CD4-positive, CD25-positive, alpha-beta regulatory T cell (primary cell): ENCODE results near the gene HCFC1. TPM values are rescaled to one million over a fixed set of nuclear protein-coding genes. Genes with fewer than 3 reads are reported as not detected.
A peak's percentile ranks its signal among the peaks of the same experiment; 100 is the strongest.

Source experiments
- ATAC-seq, 2 donors: fragments of 150-1000 bp; cut with Tn5 transposase; one replicate each; pipeline ENCODE4 v1.10.0; 2021; ENCODE audit warnings: low read depth in 2 of 2, moderate number of reproducible peaks in 2 of 2, moderate library complexity in 1 of 2
- DNase-seq, 3 donors: peaks; one replicate each; pipeline versions ENCODE4 v3.0.0 to v3.0.0-alpha.2; 2012 to 2022; ENCODE audit warnings: mixed read lengths in 1 of 3
- H3K27ac ChIP-seq: one replicate; pipeline ENCODE4 v1.7.0; 2013; ENCODE audit warnings: mild to moderate bottlenecking, low read length; ENCODE audit not compliant: insufficient read depth, poor library complexity, severe bottlenecking
- H3K27me3 ChIP-seq: one replicate; pipeline ENCODE4 v1.7.0; 2013; ENCODE audit warnings: low read length; ENCODE audit not compliant: control insufficient read depth, insufficient read depth
- H3K36me3 ChIP-seq: one replicate; pipeline ENCODE4 v1.7.0; 2013; ENCODE audit warnings: mild to moderate bottlenecking, low read length, moderate library complexity; ENCODE audit not compliant: control insufficient read depth, insufficient read depth
- H3K4me1 ChIP-seq: 2 replicates; pipeline ENCODE4 v1.7.0; 2013; ENCODE audit warnings: mild to moderate bottlenecking, low read length; ENCODE audit not compliant: insufficient read depth, control insufficient read depth, poor library complexity, severe bottlenecking
- H3K4me3 ChIP-seq: one replicate; pipeline ENCODE4 v1.7.0; 2013; ENCODE audit warnings: low read depth, mild to moderate bottlenecking, low read length, moderate library complexity
- H3K9me3 ChIP-seq, 2 experiments: 1 replicate in 1 of 2; 2 replicates in 1 of 2; pipeline ENCODE4 v1.7.0; 2013; ENCODE audit warnings: low read length in 2 of 2, mild to moderate bottlenecking in 1 of 2, moderate library complexity in 1 of 2; ENCODE audit not compliant: control insufficient read depth in 2 of 2
- H3K27ac Mint-ChIP-seq, 3 donors: one replicate each; pipeline ENCODE4 v1.8.0; 2020 to 2022; ENCODE audit warnings: mild to moderate bottlenecking in 3 of 3, mixed read lengths in 3 of 3, moderate library complexity in 2 of 3
- H3K27me3 Mint-ChIP-seq: one replicate; pipeline ENCODE4 v1.8.0; 2022; ENCODE audit warnings: mild to moderate bottlenecking, mixed read lengths
- H3K36me3 Mint-ChIP-seq: one replicate; pipeline ENCODE4 v1.8.0; 2020; ENCODE audit warnings: mixed read lengths
- H3K4me1 Mint-ChIP-seq, 4 donors: one replicate each; pipeline ENCODE4 v1.8.0; 2020 to 2022; ENCODE audit warnings: mixed read lengths in 4 of 4, mild to moderate bottlenecking in 1 of 4
- H3K4me3 Mint-ChIP-seq, 4 donors: one replicate each; pipeline ENCODE4 v1.8.0; 2020 to 2022; ENCODE audit warnings: mild to moderate bottlenecking in 4 of 4, mixed read lengths in 4 of 4, moderate library complexity in 3 of 4
- H3K9me3 Mint-ChIP-seq, 7 donors: one replicate each; pipeline ENCODE4 v1.8.0; 2020 to 2022; ENCODE audit warnings: mixed read lengths in 7 of 7, mild to moderate bottlenecking in 3 of 7, moderate library complexity in 2 of 7
- polyA plus RNA-seq, 4 donors: library from polyadenylated mRNA; unstranded; fragments of 300-500 nt; fragmentation: Illumina TruSeq; gene quantifications; one replicate each; pipeline ENCODE4 v1.2.3, GENCODE V29; 2021
- total RNA-seq: library from RNA; stranded (reverse); gene quantifications from one replicate; pipeline ENCODE4 v1.2.3, GENCODE V29; 2022

Gene HCFC1
- total and polyA plus RNA-seq, 5 donors from 2014 or later = 3.0 to 71.6 (median 3.8) TPM

GRCh38 chrX:153917869-153918268, 53.7 kb downstream of the HCFC1 start:
- H3K27ac Mint-ChIP-seq = no peak overlapping the region
- H3K36me3 ChIP-seq = peaks cover 35% of the 10 kb centered on the region
- no peak overlapping the region for H3K27ac ChIP-seq
- no peaks in the 10 kb centered on the region for H3K9me3 ChIP-seq
- DNase-seq (no peak), ATAC-seq (no peak)
- H3K4me1 ChIP-seq = peaks cover 22% of the 10 kb centered on the region
- H3K4me3 Mint-ChIP-seq = peak overlapping the region in 2 of 4 donors; percentile 9 to 38
- H3K36me3 Mint-ChIP-seq = peaks cover 6% of the 10 kb centered on the region
- no peaks in the 10 kb centered on the region for H3K9me3 Mint-ChIP-seq
- H3K27me3 Mint-ChIP-seq = no peaks in the 10 kb centered on the region
- H3K4me3 ChIP-seq = no peak overlapping the region
- H3K27me3 ChIP-seq = no peaks in the 10 kb centered on the region
- peaks cover 0 to 30% (median 2%) of the 10 kb centered on the region in 4 donors for H3K4me1 Mint-ChIP-seq

GRCh38 chrX:153913701-153914100, 57.9 kb downstream of the HCFC1 start:
- no peaks in the 10 kb centered on the region for H3K27me3 Mint-ChIP-seq
- peaks cover 12% of the 10 kb centered on the region for H3K36me3 Mint-ChIP-seq
- Histone ChIP-seq H3K36me3 (peaks cover 32% of the 10 kb centered on the region), H3K27ac (no peak overlapping the region), H3K4me3 (no peak overlapping the region), H3K9me3 (no peaks in the 10 kb centered on the region), H3K4me1 (no peaks in the 10 kb centered on the region), H3K27me3 (no peaks in the 10 kb centered on the region)
- H3K4me1 Mint-ChIP-seq = peaks cover 0 to 21% (median 2%) of the 10 kb centered on the region in 4 donors
- H3K9me3 Mint-ChIP-seq = no peaks in the 10 kb centered on the region
- no peak overlapping the region for H3K4me3 Mint-ChIP-seq
- DNase-seq = no peak
- no peak overlapping the region for H3K27ac Mint-ChIP-seq
- ATAC-seq = no peak

- Histone ChIP-seq H3K4me1 (no peaks in the 10 kb centered on the region), H3K9me3 (no peaks in the 10 kb centered on the region), H3K36me3 (peaks cover 30% of the 10 kb centered on the region), H3K27me3 (no peaks in the 10 kb centered on the region), H3K27ac (no peak overlapping the region), H3K4me3 (no peak overlapping the region)
- ATAC-seq = no peak
- no peak for DNase-seq
- Mint-ChIP-seq H3K9me3 (no peaks in the 10 kb centered on the region), H3K36me3 (peaks cover 12% of the 10 kb centered on the region), H3K27ac (no peak overlapping the region), H3K4me1 (peaks cover 0 to 21% (median 2%) of the 10 kb centered on the region in 4 donors), H3K4me3 (no peak overlapping the region), H3K27me3 (no peaks in the 10 kb centered on the region)
Observed at GRCh38 chrX:153913211-153913610, 58.4 kb downstream of the HCFC1 start.

- Histone ChIP-seq H3K4me1 (no peaks in the 10 kb centered on the region), H3K27me3 (no peaks in the 10 kb centered on the region), H3K27ac (no peak overlapping the region), H3K9me3 (no peaks in the 10 kb centered on the region), H3K36me3 (peaks cover 23% of the 10 kb centered on the region), H3K4me3 (no peak overlapping the region)
- no peak for ATAC-seq
- Mint-ChIP-seq H3K27ac (peak overlapping the region in 1 of 3 donors; percentile 76), H3K9me3 (no peaks in the 10 kb centered on the region), H3K4me3 (peak overlapping the region in 1 of 4 donors; percentile 28), H3K36me3 (peaks cover 12% of the 10 kb centered on the region), H3K4me1 (peaks cover 0 to 18% (median 2%) of the 10 kb centered on the region in 4 donors), H3K27me3 (no peaks in the 10 kb centered on the region)
- DNase-seq = no peak
Observed at GRCh38 chrX:153911798-153912197, 59.8 kb downstream of the HCFC1 start.

- H3K36me3 ChIP-seq = peaks cover 23% of the 10 kb centered on the region
- Mint-ChIP-seq H3K27me3 (no peaks in the 10 kb centered on the region), H3K9me3 (peaks cover 0 to 2% (median 0%) of the 10 kb centered on the region in 7 donors), H3K27ac (no peak overlapping the region), H3K4me1 (peaks cover 0 to 9% (median 2%) of the 10 kb centered on the region in 4 donors), H3K4me3 (no peak overlapping the region), H3K36me3 (peaks cover 6% of the 10 kb centered on the region)
- ATAC-seq (no peak), DNase-seq (no peak)
- H3K4me3 ChIP-seq = no peak overlapping the region
- no peaks in the 10 kb centered on the region for H3K9me3 ChIP-seq
- peaks cover 5% of the 10 kb centered on the region for H3K4me1 ChIP-seq
- no peak overlapping the region for H3K27ac ChIP-seq
- H3K27me3 ChIP-seq = no peaks in the 10 kb centered on the region
Observed at GRCh38 chrX:153910446-153910845, 61.2 kb downstream of the HCFC1 start.

GRCh38 chrX:153909980-153910360, 61.6 kb downstream of the HCFC1 start:
- Histone ChIP-seq H3K36me3 (peaks cover 23% of the 10 kb centered on the region), H3K9me3 (no peaks in the 10 kb centered on the region), H3K27me3 (no peaks in the 10 kb centered on the region), H3K27ac (no peak overlapping the region), H3K4me3 (no peak overlapping the region), H3K4me1 (peaks cover 10% of the 10 kb centered on the region)
- no peaks in the 10 kb centered on the region for H3K27me3 Mint-ChIP-seq
- H3K27ac Mint-ChIP-seq = no peak overlapping the region
- H3K36me3 Mint-ChIP-seq = peaks cover 6% of the 10 kb centered on the region
- H3K9me3 Mint-ChIP-seq = peaks cover 0 to 2% (median 0%) of the 10 kb centered on the region in 7 donors
- ATAC-seq (no peak), DNase-seq (no peak)
- no peak overlapping the region for H3K4me3 Mint-ChIP-seq
- H3K4me1 Mint-ChIP-seq = peaks cover 0 to 9% (median 2%) of the 10 kb centered on the region in 4 donors

GRCh38 chrX:153909024-153909979, 62.3 kb downstream of the HCFC1 start:
- Histone ChIP-seq H3K9me3 (no peaks in the 10 kb centered on the region), H3K4me1 (peaks cover 16% of the 10 kb centered on the region), H3K27me3 (no peaks in the 10 kb centered on the region), H3K36me3 (peaks cover 23% of the 10 kb centered on the region), H3K27ac (no peak overlapping the region), H3K4me3 (no peak overlapping the region)
- Mint-ChIP-seq H3K4me3 (no peak overlapping the region), H3K36me3 (peaks cover 6% of the 10 kb centered on the region), H3K9me3 (peaks cover 0 to 2% (median 0%) of the 10 kb centered on the region in 7 donors), H3K27me3 (no peaks in the 10 kb centered on the region), H3K4me1 (peaks cover 0 to 13% (median 3%) of the 10 kb centered on the region in 4 donors), H3K27ac (no peak overlapping the region)
- DNase-seq (no peak), ATAC-seq (no peak)
